GM12878 (cell line): ENCODE results near the gene BLOC1S4.

ENCODE experiments used
- CREB1 ChIP-seq: IDR thresholded peaks from 2 replicates; pipeline ENCODE4 v1.6.1; 2012; ENCODE audit warnings: low read depth, mild to moderate bottlenecking, inconsistent platforms
- POLR2A ChIP-seq: IDR thresholded peaks from 2 replicates; pipeline ENCODE4 v1.6.1; 2011; ENCODE audit warnings: low read depth, mild to moderate bottlenecking, low read length

GRCh38 chr4:6752486-6752829 lies 36.5 kb downstream of the BLOC1S4 start:
- TF ChIP-seq CREB1 (no peak), POLR2A (no peak)
